RKO (cell line): ENCODE data around the gene DNMT3L.
"Not testable (repeated sequence)": the region's sequence is repeated elsewhere in the genome, so short reads cannot be mapped to it uniquely, and the experiment has no call there.

Experiments used
- DNase-seq: peaks from one replicate; pipeline ENCODE4 v3.0.0-alpha.2; 2016; ENCODE audit warnings: low spot score

The DNMT3L gene

DNA sequence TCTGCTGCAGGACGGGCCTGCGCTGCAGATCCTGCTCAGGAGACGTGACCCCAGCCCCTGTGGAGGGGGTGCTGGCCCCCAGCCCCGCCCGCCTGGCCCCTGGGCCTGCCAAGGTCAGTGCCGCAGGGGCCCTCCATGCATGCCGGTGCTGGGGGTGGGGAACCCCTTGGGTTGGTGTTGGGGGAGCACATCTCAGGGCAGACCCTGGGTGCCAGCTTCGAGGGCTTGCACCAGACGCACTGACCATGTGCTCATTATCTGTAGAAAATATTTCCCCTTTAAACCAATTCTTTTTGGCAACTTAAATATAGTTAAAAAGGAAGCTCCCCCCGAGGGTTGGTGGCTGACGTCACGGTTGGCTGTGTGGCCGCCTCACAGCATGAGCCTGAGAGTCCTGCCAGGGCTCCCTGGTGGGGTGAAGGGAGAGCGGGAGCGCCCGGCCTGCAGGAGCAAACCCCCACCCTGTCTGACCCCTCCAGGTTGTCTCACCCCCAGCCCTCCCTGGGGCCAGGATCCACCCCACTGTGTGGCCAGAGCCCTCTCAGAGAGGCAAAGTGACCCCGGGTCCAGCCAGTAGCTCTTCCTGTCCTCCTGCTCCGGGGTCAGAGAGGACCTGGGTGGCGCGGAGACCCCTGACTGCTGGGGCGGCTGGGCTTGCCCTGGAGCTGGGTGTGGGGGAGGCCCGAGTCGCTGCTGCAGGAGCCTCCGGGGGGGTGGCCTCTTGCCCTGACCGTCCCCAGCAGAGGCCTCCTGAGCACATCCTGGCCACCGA lies 32.9 kb upstream of the DNMT3L start:
- DNase-seq, result no peak

DNA sequence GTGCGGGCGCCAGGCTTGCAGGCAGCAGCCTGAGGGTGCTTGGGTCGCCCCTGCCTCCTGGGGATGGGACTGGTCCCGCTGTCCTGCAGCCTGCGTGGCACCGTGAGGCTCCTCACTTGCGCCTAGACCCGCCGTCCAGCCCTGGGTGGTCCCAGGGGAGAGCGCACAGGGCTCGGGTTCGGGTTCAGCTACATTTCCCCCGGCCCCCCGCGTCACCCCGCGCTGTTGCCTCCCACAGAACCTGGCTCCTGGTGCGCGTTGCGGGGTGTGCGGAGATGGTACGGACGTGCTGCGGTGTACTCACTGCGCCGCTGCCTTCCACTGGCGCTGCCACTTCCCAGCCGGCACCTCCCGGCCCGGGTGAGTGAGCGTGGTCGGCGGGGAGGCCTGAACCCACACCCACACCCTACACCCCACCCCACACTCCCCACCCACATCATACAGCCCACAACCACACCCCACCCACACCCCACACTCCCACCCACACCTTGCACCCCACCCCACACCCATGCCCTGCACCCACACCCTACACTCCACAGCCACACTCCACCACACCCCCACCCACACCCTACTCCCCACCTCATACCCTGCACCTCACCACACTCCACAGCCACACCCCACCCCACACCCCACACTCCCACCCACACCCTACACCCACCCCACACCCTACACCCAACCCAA lies 32.0 kb upstream of the DNMT3L start:
- DNase-seq, result no peak

DNA sequence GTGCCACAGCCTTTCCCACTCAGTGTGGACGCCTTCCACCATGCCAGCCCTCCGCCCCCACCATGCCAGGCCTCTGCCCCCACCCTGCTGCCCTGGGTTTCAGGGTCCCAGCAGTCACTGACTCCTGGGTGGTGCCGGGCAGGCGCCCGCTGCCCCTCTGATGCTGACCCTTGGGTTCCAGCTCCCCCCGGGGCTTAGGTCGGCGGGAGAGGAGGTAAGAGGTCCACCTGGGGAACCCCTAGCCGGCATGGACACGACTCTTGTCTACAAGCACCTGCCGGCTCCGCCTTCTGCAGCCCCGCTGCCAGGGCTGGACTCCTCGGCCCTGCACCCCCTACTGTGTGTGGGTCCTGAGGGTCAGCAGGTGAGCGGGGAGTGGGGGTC lies 31.1 kb upstream of the DNMT3L start:
- no peak for DNase-seq

DNA sequence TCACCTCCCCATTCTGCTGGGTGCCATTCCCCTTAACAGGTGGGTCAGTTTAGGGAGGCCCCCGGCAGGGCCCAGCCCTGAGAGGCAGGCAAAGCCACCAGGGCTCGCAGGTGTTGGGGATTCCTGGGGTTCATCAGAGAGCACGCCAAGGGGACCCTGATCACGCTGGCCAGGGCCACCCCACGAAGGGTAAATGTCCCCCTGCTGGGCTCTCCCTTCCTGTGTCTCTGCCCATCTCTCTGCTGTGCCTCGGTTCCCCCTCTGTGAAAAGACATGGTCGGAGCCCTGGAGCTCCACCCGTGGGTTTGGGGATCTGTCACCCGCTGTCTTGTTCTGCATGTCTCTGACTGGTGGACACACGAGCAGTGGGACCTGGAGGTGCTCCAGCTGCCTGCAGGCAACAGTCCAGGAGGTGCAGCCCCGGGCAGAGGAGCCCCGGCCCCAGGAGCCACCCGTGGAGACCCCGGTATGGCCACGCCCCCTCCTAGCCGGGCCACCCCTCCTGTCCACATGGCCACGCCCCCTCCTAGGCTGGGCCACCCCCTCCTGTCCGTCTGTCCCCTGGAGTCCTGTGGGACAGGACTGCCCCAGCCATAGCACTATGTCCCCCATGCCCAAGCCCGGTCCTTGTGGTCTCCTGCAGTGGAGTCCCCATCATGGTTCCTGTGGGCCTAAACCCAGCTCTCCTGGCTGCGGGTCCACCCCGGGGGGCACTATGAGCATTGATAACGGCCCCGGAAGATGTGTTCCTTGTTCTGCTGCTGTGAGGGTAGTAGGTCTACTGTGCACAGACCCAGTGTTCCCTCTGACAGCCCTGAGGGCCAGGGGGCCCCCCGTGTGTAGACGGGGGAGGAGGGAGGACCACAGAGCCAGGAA lies 30.5 kb upstream of the DNMT3L start:
- DNase-seq, result no peak

DNA sequence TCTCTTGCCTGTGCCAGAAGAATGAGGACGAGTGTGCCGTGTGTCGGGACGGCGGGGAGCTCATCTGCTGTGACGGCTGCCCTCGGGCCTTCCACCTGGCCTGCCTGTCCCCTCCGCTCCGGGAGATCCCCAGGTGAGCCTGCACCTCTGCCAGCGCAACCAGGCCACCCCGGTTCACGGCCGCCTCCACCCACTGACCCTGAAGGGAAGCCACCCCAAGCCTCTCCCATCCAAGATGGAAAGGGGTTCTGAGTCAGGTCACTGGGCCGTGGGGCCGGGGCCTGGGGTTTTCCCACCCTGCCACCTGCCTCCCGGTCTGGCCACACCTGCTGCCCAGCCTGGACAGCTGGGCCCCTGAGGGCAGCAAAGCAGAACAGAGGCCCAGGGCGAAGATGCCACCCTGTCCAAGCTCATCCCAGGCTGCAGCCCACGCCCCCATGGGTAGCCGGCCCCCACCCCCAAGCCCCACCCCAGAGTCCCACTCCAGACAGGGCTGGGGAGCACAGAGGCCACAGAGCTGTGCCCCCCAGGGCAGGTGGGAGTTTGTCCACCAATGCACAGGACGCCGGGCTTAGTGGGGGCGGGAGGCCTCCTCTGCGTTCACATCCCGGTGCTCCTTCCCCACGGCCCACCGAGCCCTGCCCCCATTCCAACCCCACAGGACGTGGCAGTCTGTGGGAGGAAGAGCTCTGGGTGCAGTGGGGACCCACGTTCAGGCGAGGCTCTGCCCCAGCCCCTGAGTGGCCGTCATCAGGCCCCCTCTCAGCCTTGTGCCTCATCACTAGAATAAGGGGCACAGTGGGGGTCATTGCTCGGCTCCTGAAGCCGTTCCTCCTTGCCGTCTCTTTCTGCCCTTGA lies 29.6 kb upstream of the DNMT3L start:
- no peak for DNase-seq

DNA sequence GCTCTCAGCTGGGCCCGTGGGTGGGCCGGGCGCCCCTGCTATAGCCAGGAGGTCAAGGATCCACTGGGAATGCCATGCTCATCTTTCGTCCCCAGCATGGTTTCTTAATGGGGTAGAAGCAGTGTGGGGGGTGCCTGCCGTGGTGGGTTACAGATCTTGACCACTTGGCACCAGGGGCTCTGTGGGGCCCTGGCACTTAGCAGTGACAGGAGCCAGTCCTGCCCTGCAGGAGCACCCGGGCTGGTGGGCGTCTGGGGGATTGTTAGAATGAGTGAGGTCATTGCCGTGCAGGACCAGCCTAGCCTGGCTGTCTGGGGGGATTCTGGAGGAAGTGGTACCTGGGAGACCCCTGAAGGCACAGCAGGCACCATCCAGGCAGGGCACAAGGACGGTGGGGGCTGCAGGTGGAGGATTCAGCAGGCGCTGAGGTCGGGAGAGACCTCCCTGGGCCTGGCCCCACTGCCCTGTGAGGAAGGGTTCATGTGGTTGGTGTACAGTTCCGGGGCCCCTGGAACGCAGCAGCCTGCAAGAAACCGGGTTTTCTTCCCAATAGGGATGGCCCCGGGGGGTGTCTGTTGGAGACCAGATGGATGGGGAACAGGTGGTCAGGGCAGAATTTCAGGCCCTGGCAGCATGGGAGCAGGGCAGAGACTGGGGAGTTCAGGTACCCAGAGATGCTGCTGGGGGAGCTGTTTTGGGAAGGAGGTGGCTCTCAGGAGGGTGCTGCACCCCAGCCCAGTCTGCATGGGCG lies 28.8 kb upstream of the DNMT3L start:
- no peak for DNase-seq

DNA sequence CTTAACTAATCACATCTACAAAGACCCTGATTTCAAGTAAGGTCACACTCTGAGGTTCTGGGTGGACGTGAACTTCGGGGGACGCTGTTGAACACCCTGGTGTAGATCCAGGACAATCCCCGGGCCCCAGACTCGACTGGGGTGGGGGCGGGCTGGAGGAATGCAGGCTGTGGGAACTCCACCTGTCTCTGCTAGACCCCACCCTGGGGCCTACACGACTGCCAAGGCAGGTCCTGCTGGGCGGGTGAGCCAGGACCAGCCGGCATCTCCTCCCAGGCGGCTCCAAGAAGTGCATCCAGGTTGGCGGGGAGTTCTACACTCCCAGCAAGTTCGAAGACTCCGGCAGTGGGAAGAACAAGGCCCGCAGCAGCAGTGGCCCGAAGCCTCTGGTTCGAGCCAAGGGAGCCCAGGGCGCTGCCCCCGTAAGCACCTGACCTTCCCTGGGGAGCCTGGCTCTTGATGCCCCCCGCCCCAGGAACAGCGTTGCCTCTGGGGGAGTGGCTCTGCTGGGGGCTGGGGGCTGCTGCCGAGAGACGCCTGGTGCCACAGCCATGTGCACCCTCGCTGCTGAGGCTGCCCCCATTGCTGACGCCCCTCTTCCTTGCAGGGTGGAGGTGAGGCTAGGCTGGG lies 27.8 kb upstream of the DNMT3L start:
- no peak for DNase-seq

DNA sequence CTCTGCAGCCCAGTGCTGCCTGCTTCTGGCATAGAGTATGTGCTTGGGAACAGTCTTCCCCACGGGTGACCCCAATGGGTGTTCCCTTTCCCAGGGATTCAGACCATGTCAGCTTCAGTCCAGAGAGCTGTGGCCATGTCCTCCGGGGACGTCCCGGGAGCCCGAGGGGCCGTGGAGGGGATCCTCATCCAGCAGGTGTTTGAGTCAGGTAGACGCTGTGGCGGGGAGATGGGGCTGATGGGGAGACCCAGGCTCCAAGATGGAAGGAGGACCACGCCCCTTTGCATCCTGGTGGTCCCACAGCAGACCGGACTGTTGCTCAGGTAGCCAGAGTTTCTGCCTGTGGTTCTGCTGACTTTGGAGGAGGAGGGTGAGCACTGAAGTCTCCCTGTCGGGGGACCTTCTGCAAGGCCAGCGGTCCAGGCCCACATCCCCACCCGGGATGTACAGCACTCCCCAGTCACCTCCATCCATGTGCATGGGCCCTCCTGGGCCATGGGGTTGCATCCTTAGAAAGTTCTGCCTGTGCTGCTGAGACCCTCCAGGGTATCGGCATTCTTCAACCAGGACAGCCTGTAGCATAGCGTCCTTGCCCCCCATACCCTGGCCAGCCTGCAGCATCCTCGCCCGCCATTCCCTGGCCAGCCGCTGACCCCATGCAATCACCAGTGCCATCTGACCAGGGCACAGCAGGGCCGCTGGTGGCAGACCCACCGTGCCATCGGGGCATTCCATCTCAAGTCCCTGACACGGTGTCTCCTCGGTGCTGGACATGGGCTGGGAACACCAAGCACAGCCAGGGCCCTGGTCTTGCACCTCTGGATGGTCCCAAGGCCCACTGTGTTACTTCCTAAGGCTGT lies 26.8 kb upstream of the DNMT3L start:
- no peak for DNase-seq

DNA sequence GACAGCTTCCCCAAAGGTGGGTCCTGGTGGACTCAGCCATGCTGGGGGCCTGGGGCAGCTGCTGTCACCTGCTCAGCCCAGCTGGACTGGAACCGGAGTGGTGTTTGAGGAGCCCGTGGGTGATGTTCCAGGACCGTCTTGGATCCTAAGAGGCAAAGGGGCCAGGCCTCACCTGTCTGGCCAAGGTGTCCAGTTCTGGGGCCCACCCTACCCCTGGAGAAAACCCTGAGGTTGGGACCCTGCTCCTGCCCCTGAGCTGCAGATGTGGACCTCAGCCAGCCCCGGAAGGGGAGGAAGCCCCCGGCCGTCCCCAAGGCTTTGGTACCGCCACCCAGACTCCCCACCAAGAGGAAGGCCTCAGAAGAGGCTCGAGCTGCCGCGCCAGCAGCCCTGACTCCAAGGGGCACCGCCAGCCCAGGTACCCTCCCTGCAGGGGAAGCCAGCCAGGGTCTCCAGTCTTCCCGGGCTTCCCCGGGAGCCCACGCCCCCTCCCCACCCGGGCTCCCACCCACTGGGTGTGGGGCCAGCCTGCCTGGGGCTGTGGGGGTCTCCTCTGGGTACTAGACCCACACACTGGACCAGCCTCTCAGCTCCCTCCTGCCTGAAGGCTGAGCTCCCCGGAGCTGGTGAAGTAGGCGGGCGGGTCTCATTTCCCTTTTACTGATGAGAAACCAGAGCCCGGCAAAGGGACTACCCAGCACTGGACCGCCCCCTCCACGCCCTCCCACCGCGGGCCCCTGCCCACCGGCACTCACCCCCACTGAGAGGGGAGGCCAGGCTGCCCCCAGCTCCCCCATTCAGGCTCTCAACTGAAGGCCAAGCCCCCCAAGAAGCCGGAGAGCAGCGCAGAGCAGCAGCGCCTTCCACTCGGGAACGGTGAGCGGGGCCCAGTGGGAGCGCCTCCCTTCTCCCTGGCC lies 25.3 kb upstream of the DNMT3L start:
- no peak for DNase-seq

DNA sequence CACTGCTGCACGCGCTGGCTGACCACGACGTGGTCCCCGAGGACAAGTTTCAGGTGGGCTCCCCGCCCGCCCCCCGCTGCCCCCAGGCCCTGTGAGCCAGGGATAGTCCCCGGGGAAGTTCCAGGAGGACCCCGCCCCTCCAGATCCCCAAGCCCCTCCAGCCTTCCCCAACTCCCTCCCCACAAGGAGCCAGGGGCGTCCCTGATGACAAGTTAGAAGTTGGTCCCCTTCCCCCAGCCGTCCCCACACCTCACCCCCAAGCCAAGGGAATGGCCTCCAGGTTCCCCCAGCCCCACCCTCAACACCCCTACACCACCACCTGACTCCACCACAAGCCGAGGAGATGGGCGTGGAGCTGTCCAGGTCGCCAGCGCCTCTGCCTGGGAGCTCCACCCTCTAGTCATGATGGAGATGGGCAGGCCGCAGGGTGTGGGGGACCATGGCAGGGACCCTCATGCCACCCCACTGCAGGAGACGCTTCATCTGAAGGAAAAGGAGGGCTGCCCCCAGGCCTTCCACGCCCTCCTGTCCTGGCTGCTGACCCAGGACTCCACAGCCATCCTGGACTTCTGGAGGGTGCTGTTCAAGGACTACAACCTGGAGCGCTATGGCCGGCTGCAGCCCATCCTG lies 24.5 kb upstream of the DNMT3L start:
- no peak for DNase-seq

DNA sequence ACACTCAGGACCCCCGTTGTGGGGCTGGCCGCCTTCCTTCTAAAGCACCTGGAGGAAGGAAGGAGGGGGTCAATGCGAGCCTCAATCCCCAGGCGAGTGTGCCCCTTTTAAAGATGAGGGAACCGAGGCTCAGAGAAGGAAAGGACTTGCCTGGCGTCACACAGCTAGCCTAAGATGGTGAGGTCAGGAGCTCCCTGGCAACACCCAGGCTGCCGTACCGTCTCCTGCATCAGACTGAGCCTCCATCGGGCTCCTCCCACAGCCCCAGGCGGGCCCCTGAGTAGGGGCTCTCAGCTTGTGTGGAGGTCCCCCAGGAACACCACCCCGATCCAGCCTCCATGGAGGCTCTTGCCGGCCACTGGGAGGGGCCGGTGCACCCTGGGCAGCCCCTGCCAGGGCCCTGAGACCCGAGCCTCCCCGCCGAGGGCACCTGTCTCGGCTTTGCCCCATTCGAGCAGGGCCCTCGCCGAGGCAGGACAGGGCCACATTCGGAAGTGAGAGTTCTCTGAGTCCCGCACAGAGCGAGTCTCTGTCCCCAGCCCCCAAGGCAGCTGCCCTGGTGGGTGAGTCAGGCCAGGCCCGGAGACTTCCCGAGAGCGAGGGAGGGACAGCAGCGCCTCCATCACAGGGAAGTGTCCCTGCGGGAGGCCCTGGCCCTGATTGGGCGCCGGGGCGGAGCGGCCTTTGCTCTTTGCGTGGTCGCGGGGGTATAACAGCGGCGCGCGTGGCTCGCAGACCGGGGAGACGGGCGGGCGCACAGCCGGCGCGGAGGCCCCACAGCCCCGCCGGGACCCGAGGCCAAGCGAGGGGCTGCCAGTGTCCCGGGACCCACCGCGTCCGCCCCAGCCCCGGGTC lies 23.7 kb upstream of the DNMT3L start, which contains the start of gene AIRE:
Gene AIRE, plus strand, starts transcription at position 739 of the 855 bp plus-strand sequence. CDS start 131 bp downstream, outside the sequence.
- DNase-seq, result no peak

DNA sequence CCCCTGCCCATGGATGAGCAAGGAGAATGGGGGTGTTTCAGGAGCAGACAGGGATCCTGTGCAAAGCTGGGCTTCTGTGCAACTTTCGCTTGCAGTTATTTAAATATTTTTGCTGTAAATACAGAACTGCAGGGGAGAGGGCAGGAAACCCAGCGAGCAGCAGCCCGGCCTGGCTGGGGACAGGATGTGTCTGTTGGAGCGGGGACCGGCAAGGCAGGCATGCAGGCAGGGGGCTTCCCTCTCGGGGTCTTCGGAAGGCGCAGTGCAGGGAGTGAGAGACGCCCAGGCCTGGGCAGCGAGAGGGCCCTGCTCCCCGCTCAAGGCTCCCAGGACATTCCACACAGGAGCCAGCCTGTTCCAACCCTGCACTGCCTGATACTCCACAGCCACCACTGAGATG lies 22.3 kb upstream of the DNMT3L start:
- DNase-seq, result no peak

DNA sequence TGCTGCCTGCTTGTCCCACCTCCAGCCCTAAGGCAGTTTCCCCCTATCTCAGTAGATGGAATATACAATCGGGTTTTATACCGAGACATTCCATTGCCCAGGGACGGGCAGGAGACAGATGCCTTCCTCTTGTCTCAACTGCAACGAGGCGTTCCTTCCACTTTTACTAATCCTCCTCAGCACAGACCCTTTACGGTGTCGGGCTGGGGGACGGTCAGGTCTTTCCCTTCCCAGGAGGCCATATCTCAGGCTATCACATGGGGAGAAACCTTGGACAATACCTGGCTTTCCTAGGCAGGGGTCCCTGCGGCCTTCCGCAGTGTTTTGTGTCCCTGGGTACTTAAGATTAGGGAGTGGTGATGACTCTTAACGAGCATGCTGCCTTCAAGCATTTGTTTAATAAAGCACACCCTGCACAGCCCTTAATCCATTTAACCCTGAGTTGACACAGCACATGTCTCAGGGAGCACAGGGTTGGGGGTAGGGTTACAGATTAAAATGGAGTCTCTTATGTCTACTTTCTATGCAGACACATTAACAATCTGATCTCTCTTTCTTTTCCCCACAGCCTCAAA lies 21.6 kb upstream of the DNMT3L start:
- not testable (repeated sequence) for DNase-seq

DNA sequence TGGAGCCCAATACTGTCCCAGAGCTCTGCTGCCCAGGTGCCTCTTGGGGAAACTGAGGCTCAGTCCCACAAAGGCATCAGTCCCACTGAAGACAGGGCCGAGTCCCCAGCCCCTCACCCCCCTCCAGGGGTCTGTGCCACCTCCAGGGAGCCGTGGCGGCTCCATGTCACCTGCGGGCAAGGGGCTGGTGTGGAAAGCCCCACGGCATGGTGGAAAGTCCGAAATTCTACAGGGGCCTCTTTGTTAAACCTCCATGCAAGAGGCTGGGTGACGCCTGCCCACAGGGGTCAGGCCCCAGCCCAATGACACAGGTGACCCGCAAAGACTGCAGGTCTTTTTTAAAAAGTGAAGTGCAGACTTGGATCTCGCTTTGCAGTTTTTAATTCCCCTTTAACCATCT lies 20.7 kb upstream of the DNMT3L start:
- no peak for DNase-seq

DNA sequence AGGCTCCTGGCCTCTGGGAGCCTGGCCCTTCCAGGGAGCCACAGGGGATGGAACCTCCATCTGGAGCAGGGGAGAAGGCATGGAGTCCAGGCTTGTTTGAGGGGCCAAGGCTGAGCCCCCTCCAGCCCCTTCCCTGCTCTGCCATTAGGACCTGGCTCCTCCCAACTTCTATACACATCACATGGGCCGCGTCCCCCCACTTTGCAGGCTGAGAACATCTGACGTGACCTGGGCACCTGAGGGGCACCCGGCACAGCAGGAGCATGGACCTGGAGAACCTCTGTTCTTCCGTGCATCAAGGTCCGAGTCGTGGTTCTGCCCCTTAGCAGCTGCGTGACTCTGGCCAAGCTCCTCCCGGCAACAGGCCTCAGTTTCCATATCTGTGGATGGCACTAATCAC lies 20.1 kb upstream of the DNMT3L start:
- DNase-seq, result no peak
